CD14-positive monocyte (primary cell): ENCODE data around the gene PNMA6F. TPM values are rescaled to one million over a fixed set of nuclear protein-coding genes. Genes with fewer than 3 reads are reported as not detected.

Experiments
- DNase-seq, 3 donors: peaks; one replicate each; pipeline ENCODE4 v3.0.0-alpha.2; 2011 to 2022
- H2AFZ ChIP-seq: 2 replicates; pipeline ENCODE4 v1.6.0; 2012; ENCODE audit warnings: mild to moderate bottlenecking, low read depth, low read length, inconsistent platforms; ENCODE audit not compliant: insufficient read depth, poor library complexity, severe bottlenecking
- H3K27ac ChIP-seq, 2 donors: 1 replicate in 1 of 2; 2 replicates in 1 of 2; pipeline ENCODE4 v1.5.1; 2012 to 2013; ENCODE audit warnings: low read length in 2 of 2, control low read depth in 1 of 2, inconsistent platforms in 1 of 2, low read depth in 1 of 2, mild to moderate bottlenecking in 1 of 2
- H3K27me3 ChIP-seq, 2 donors: one replicate each; pipeline versions ENCODE4 v1.6.0 to v1.6.1; 2011 to 2013; ENCODE audit warnings: low read length in 2 of 2; ENCODE audit not compliant: control insufficient read depth in 2 of 2, insufficient read depth in 2 of 2
- H3K36me3 ChIP-seq, 2 donors: replicated peaks in 1 of 2; 1 replicate in 1 of 2; 2 replicates in 1 of 2; pipeline versions ENCODE4 v1.5.1 to v1.6.1; 2012 to 2013; ENCODE audit warnings: low read length in 2 of 2, control low read depth in 1 of 2, inconsistent platforms in 1 of 2, mild to moderate bottlenecking in 1 of 2; ENCODE audit not compliant: insufficient read depth in 2 of 2, control insufficient read depth in 1 of 2
- H3K4me1 ChIP-seq, 2 donors: 1 replicate in 1 of 2; 2 replicates in 1 of 2; pipeline versions ENCODE4 v1.5.1 to v1.6.1; 2012 to 2013; ENCODE audit warnings: low read length in 2 of 2, control low read depth in 1 of 2, inconsistent platforms in 1 of 2, mild to moderate bottlenecking in 1 of 2, moderate library complexity in 1 of 2; ENCODE audit not compliant: insufficient read depth in 2 of 2, control insufficient read depth in 1 of 2
- H3K4me2 ChIP-seq: replicated peaks from 2 replicates; pipeline ENCODE3; 2012; ENCODE audit warnings: low read length, moderate library complexity, mild to moderate bottlenecking; ENCODE audit not compliant: poor library complexity, severe bottlenecking; ENCODE audit errors: extremely low read depth
- H3K4me3 ChIP-seq, 3 experiments: fragments of 200-600 bp in 1 of 3; sonication (generic) in 1 of 3; replicated peaks in 1 of 3; 1 replicate in 2 of 3; 2 replicates in 1 of 3; pipeline ENCODE4 v1.5.1; 2011 to 2013; ENCODE audit warnings: low read length in 3 of 3, mild to moderate bottlenecking in 3 of 3, control low read depth in 2 of 3, low read depth in 2 of 3, inconsistent platforms in 1 of 3, moderate library complexity in 1 of 3
- H3K79me2 ChIP-seq: 2 replicates; pipeline ENCODE4 v1.6.0; 2012; ENCODE audit warnings: mild to moderate bottlenecking, control low read depth, inconsistent platforms, low read length, moderate library complexity; ENCODE audit not compliant: insufficient read depth
- H3K9ac ChIP-seq: 2 replicates; pipeline ENCODE4 v1.6.0; 2017; ENCODE audit warnings: low read length, mild to moderate bottlenecking; ENCODE audit not compliant: insufficient read depth, poor library complexity, severe bottlenecking
- H3K9me3 ChIP-seq, 2 donors: replicated peaks in 1 of 2; 1 replicate in 1 of 2; 2 replicates in 1 of 2; pipeline versions ENCODE4 v1.5.1 to v1.6.1; 2012 to 2013; ENCODE audit warnings: low read length in 2 of 2, control low read depth in 1 of 2; ENCODE audit not compliant: control insufficient read depth in 1 of 2, insufficient read depth in 1 of 2
- H4K20me1 ChIP-seq: 2 replicates; pipeline ENCODE4 v1.6.0; 2012; ENCODE audit warnings: mild to moderate bottlenecking, low read length, control low read depth, moderate library complexity; ENCODE audit not compliant: insufficient read depth
- H3K27ac Mint-ChIP-seq, 7 donors: one replicate each; pipeline ENCODE4 v1.8.0; 2020; ENCODE audit warnings: mild to moderate bottlenecking in 7 of 7, mixed read lengths in 7 of 7, moderate library complexity in 6 of 7, inconsistent platforms in 2 of 7
- H3K27me3 Mint-ChIP-seq, 3 donors: one replicate each; pipeline ENCODE4 v1.8.0; 2021 to 2022; ENCODE audit warnings: low read depth in 3 of 3, mild to moderate bottlenecking in 3 of 3, mixed read lengths in 3 of 3, moderate library complexity in 3 of 3, inconsistent platforms in 1 of 3
- H3K36me3 Mint-ChIP-seq, 2 donors: one replicate each; pipeline ENCODE4 v1.8.0; 2020; ENCODE audit warnings: mixed read lengths in 2 of 2, inconsistent platforms in 1 of 2, mild to moderate bottlenecking in 1 of 2
- H3K4me1 Mint-ChIP-seq: one replicate; pipeline ENCODE4 v1.8.0; 2020; ENCODE audit warnings: mild to moderate bottlenecking, mixed read lengths
- H3K4me3 Mint-ChIP-seq, 2 donors: one replicate each; pipeline ENCODE4 v1.8.0; 2020; ENCODE audit warnings: mild to moderate bottlenecking in 2 of 2, mixed read lengths in 2 of 2, moderate library complexity in 1 of 2
- H3K9me3 Mint-ChIP-seq, 7 donors: one replicate each; pipeline ENCODE4 v1.8.0; 2020 to 2022; ENCODE audit warnings: mixed read lengths in 7 of 7, mild to moderate bottlenecking in 6 of 7, moderate library complexity in 6 of 7, inconsistent platforms in 2 of 7
- CTCF ChIP-seq: fragments of 200-600 bp; IDR thresholded peaks from one replicate; pipeline ENCODE4 v1.8.0; 2022; ENCODE audit warnings: antibody characterized with exemption, mild to moderate bottlenecking
- WGBS: methylation state at CpG from one replicate; pipeline ENCODE4 v1.1.5; 2013; ENCODE audit warnings: missing lambda C conversion rate; ENCODE audit not compliant: insufficient coverage; 5-methylcytosine and 5-hydroxymethylcytosine counted together
- intact Hi-C, 2 donors: fragments of 100-400 bp; cut with micrococcal nuclease; formaldehyde crosslinking; loops; one replicate each; pipeline versions ENCODE4 v1.15.0 to v1.15.1; 2023
- polyA plus RNA-seq, 3 donors: library from polyadenylated mRNA; depleted of rRNA in 1 of 3; unstranded in 2 of 3; stranded (reverse) in 1 of 3; fragments of 300-500 nt in 2 of 3; fragments of >200 nt in 1 of 3; fragmentation: Illumina TruSeq in 2 of 3; gene quantifications; 1 replicate in 2 of 3; 2 replicates in 1 of 3; pipeline ENCODE4 v1.2.3, GENCODE V29; 2012 to 2021

Gene PNMA6F
- polyA plus RNA-seq, 3 donors, result not detected

GRCh38 chrX:153319295-153320046, 2.1 kb downstream of the PNMA6F start:
- no peaks in the 10 kb centered on the region for H3K9me3 ChIP-seq
- peaks cover 21 to 28% (median 22%) of the 10 kb centered on the region in 3 donors for H3K27me3 Mint-ChIP-seq
- no peaks in the 10 kb centered on the region for H3K36me3 Mint-ChIP-seq
- intact Hi-C loops, result no loop called here
- no peaks in the 10 kb centered on the region for H3K36me3 ChIP-seq
- H3K27me3 ChIP-seq, result peaks cover 7 to 15% of the 10 kb centered on the region in 2 donors
- no peak overlapping the region for H3K4me3 ChIP-seq
- H3K4me3 Mint-ChIP-seq, result no peak overlapping the region
- no peak overlapping the region for H3K4me2 ChIP-seq
- WGBS, result 92% methylated on average over 14 of the region's 33 CpGs
- H3K79me2 ChIP-seq, result no peaks in the 10 kb centered on the region
- no peaks in the 10 kb centered on the region for H3K4me1 ChIP-seq
- no peak for TF ChIP-seq CTCF
- H3K27ac ChIP-seq, result no peak overlapping the region
- no peaks in the 10 kb centered on the region for H4K20me1 ChIP-seq
- H3K27ac Mint-ChIP-seq, result no peak overlapping the region
- H3K4me1 Mint-ChIP-seq, result no peaks in the 10 kb centered on the region
- DNase-seq, result no peak
- H2AFZ ChIP-seq, result no peak overlapping the region
- peaks cover 0 to 8% (median under 1%) of the 10 kb centered on the region in 7 donors for H3K9me3 Mint-ChIP-seq
- H3K9ac ChIP-seq, result no peak overlapping the region

GRCh38 chrX:153318811-153319210, 2.8 kb downstream of the PNMA6F start:
- H3K4me3 Mint-ChIP-seq, result no peak overlapping the region
- Histone ChIP-seq H3K4me2 (no peak overlapping the region), H3K79me2 (no peaks in the 10 kb centered on the region), H3K9me3 (no peaks in the 10 kb centered on the region), H3K27ac (no peak overlapping the region), H2AFZ (no peak overlapping the region), H4K20me1 (no peaks in the 10 kb centered on the region), H3K4me3 (no peak overlapping the region), H3K9ac (no peak overlapping the region), H3K27me3 (peaks cover 4 to 13% of the 10 kb centered on the region in 2 donors), H3K4me1 (no peaks in the 10 kb centered on the region), H3K36me3 (no peaks in the 10 kb centered on the region)
- no peak for TF ChIP-seq CTCF
- peaks cover 15 to 21% (median 21%) of the 10 kb centered on the region in 3 donors for H3K27me3 Mint-ChIP-seq
- peaks cover 0 to 8% (median 0%) of the 10 kb centered on the region in 7 donors for H3K9me3 Mint-ChIP-seq
- no peaks in the 10 kb centered on the region for H3K36me3 Mint-ChIP-seq
- H3K4me1 Mint-ChIP-seq, result no peaks in the 10 kb centered on the region
- DNase-seq, result no peak
- WGBS, result 100% methylated on average over 2 of the region's 7 CpGs
- intact Hi-C loops, result no loop called here
- H3K27ac Mint-ChIP-seq, result no peak overlapping the region
